Measurements from ENCODE around the gene IL10RA. TPM values are rescaled to one million over a fixed set of nuclear protein-coding genes. Genes with fewer than 3 reads are reported as not detected.
A peak's percentile ranks its signal among the peaks of the same experiment; 100 is the strongest.

Gene IL10RA
- total and polyA plus RNA-seq, 4 donors: 7.9 to 52.5 (median 28.2) TPM

DNA sequence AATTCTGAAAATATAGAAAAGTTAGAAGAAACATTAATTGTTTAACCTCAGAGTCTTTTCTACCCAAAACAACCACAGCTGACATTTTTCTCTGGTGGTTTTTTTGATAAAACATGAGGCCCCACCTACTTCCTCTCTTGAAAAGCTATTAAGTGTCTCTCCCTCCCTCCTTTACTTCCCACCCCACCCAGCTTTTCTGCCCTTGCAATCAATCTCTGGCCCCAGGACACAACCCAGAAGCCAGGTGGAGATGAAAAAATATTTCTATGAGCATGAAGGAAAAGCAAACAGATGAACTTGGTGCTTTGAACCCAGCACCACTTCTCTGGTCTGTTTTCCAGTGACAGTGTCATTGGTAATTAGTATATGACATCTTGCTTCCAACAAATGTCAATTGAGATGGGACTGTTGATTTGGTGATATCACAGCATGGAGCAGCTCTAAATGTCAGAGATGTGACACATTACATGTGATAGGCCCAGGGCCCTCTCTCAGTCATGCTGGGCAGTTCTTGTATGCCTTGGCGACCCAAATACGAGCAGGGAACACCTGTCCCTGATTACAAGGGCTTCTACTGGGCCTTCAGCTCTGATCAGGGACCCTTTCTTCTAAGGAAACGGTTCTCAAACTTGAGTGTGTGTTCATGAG is 33.0 kb upstream of the IL10RA start:
- no peaks in the 10 kb centered on the region for H3K27me3 ChIP-seq (ENCODE audit: control insufficient read depth in 3 of 3, insufficient read depth in 3 of 3, low read length in 2 of 3)
- H3K4me3 ChIP-seq: no peak overlapping the region
- H3K4me1 ChIP-seq (ENCODE audit: control insufficient read depth in 5 of 5, insufficient read depth in 5 of 5, low read length in 5 of 5): peaks cover 0 to 6% (median 0%) of the 10 kb centered on the region in 5 donors
- TF ChIP-seq CTCF (IDR thresholded peaks at IDR 0.05; ENCODE audit: control extremely low read depth, extremely low read depth): no peak
- no peak overlapping the region for H3K9ac ChIP-seq (ENCODE audit: insufficient read depth in 1 of 2, low read length in 2 of 2)
- no peaks in the 10 kb centered on the region for H3K9me3 ChIP-seq (ENCODE audit: control insufficient read depth in 4 of 4, insufficient read depth in 3 of 4, low read length in 3 of 4)
- DNase-seq: no peak
- no peak overlapping the region for H3K27ac ChIP-seq (ENCODE audit: low read depth in 1 of 2, low read length in 1 of 2)
- WGBS, 2 donors: 85 to 92% methylated on average over 3 of the region's 3 CpGs
- no peaks in the 10 kb centered on the region for H3K36me3 ChIP-seq (ENCODE audit: control insufficient read depth in 4 of 4, insufficient read depth in 4 of 4, low read length in 4 of 4)
- ATAC-seq (ENCODE audit: insufficient read depth, low FRiP score): no peak

DNA sequence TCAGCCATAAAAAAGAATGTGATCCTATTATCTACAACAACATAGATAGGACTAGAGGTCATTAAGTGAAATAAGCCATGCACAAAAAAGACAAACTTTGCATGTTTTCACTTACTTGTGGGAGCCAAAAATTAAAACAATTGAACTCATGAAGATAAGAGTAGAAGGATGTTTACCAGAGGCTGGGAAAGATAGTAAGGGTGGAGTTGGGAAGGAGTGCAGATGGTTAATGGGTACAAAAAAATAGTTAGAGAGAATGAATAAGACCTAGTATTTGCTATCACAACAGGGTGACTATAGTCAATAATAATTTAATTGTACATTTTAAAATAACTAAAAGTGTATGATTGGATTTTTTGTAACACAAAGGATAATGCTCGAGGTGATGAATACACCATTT is 27.2 kb upstream of the IL10RA start:
- DNase-seq (no peak), ATAC-seq (ENCODE audit: insufficient read depth, low FRiP score) (no peak)
- TF ChIP-seq CTCF (IDR thresholded peaks at IDR 0.05; ENCODE audit: control extremely low read depth, extremely low read depth): no peak
- no peaks in the 10 kb centered on the region for H3K4me1 ChIP-seq (ENCODE audit: control insufficient read depth in 5 of 5, insufficient read depth in 5 of 5, low read length in 5 of 5)
- no peaks in the 10 kb centered on the region for H3K9me3 ChIP-seq (ENCODE audit: control insufficient read depth in 4 of 4, insufficient read depth in 3 of 4, low read length in 3 of 4)
- no peaks in the 10 kb centered on the region for H3K36me3 ChIP-seq (ENCODE audit: control insufficient read depth in 4 of 4, insufficient read depth in 4 of 4, low read length in 4 of 4)
- 98 to 100% methylated on average over 1 of the region's 1 CpG for WGBS, 2 donors
- H3K27me3 ChIP-seq (ENCODE audit: control insufficient read depth in 3 of 3, insufficient read depth in 3 of 3, low read length in 2 of 3): no peaks in the 10 kb centered on the region
- H3K9ac ChIP-seq (ENCODE audit: insufficient read depth in 1 of 2, low read length in 2 of 2): no peak overlapping the region
- no peak overlapping the region for H3K4me3 ChIP-seq
- no peak overlapping the region for H3K27ac ChIP-seq (ENCODE audit: low read depth in 1 of 2, low read length in 1 of 2)

DNA sequence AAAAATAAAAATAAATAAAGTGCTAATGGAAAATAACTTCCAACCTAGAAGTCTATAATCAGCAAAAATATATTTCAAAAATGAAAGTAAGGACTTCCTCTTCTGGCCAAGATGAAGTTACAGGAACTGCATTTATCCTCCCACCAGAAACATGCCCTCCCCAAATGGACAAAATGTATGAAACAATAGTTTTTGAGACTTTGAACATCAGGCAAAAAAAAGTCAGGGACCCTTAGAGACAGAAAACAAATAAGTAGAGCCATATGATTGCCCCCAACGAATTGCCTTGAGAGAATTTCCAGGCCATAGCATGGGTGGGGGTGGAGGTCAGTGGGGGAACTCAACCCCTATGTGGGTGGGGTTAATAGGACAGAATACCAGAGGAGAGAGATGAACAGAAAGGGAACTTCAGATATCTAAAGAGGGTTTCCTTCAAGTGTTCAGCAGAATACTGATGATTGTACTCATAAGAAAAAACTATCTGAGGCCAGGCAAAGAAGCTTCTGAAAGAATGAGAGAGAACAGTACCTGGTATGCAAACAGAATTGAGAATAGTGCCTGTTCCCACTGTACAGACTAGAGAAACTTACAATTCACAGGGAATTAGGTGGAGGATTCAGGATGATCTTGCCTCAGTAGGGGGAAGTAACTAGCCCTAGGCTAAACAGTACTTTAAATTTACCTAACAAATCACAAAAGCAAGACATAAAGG is 26.6 kb upstream of the IL10RA start:
- 80 to 87% methylated on average over 1 of the region's 1 CpG for WGBS, 2 donors
- no peak for TF ChIP-seq CTCF (IDR thresholded peaks at IDR 0.05; ENCODE audit: control extremely low read depth, extremely low read depth)

More for the DNA sequence above, 26.6 kb upstream of the IL10RA start:
- no peak for ATAC-seq (ENCODE audit: insufficient read depth, low FRiP score)
- Histone ChIP-seq H3K36me3 (ENCODE audit: control insufficient read depth in 4 of 4, insufficient read depth in 4 of 4, low read length in 4 of 4) (no peaks in the 10 kb centered on the region), H3K4me3 (no peak overlapping the region), H3K9me3 (ENCODE audit: control insufficient read depth in 4 of 4, insufficient read depth in 3 of 4, low read length in 3 of 4) (no peaks in the 10 kb centered on the region), H3K4me1 (ENCODE audit: control insufficient read depth in 5 of 5, insufficient read depth in 5 of 5, low read length in 5 of 5) (no peaks in the 10 kb centered on the region), H3K9ac (ENCODE audit: insufficient read depth in 1 of 2, low read length in 2 of 2) (no peak overlapping the region), H3K27ac (ENCODE audit: low read depth in 1 of 2, low read length in 1 of 2) (peak overlapping the region in 1 of 2 donors; percentile 23), H3K27me3 (ENCODE audit: control insufficient read depth in 3 of 3, insufficient read depth in 3 of 3, low read length in 2 of 3) (no peaks in the 10 kb centered on the region)
- DNase-seq: no peak

Data from lung (tissue), 12 donors.